Esophagus squamous epithelium (tissue), 5 donors: ENCODE results near the gene EFCAB6. TPM values are rescaled to one million over a fixed set of nuclear protein-coding genes. Genes with fewer than 3 reads are reported as not detected.

Source experiments
- DNase-seq: peaks from one replicate; lab custom pipeline; 2025; lab: John Stamatoyannopoulos, UW
- H3K27ac ChIP-seq, 4 donors: fragments of 200-600 bp; sonication (generic); one replicate each; pipeline ENCODE4 v1.5.1; 2016 to 2019; ENCODE audit warnings: mild to moderate bottlenecking in 1 of 4
- H3K27me3 ChIP-seq, 4 donors: fragments of 200-600 bp; sonication (generic); 1 replicate in 3 of 4; 2 replicates in 1 of 4; pipeline versions ENCODE4 v1.5.1 to v1.6.0; 2017 to 2021; ENCODE audit warnings: antibody characterized with exemption in 1 of 4
- H3K36me3 ChIP-seq, 3 donors: fragments of 200-600 bp; sonication (generic); one replicate each; pipeline ENCODE4 v1.5.1; 2016 to 2019
- H3K4me1 ChIP-seq, 3 donors: fragments of 200-600 bp; sonication (generic); one replicate each; pipeline ENCODE4 v1.5.1; 2017 to 2019
- H3K4me3 ChIP-seq, 4 donors: fragments of 200-600 bp; sonication (generic); 1 replicate in 3 of 4; 2 replicates in 1 of 4; pipeline ENCODE4 v1.5.1; 2016 to 2019; ENCODE audit warnings: mild to moderate bottlenecking in 2 of 4, moderate library complexity in 1 of 4
- H3K9me3 ChIP-seq, 3 donors: fragments of 200-600 bp; sonication (generic); one replicate each; pipeline ENCODE4 v1.5.1; 2016 to 2019
- CTCF ChIP-seq, 6 experiments: fragments of 450-650 bp in 4 of 6; fragments of 200-600 bp in 2 of 6; sonication (generic) in 2 of 6; IDR thresholded peaks; one replicate each; pipeline ENCODE4 v1.5.1; 2016 to 2019; ENCODE audit warnings: antibody characterized with exemption in 6 of 6, mild to moderate bottlenecking in 4 of 6, moderate library complexity in 4 of 6
- POLR2A ChIP-seq, 4 donors: fragments of 450-650 bp; IDR thresholded peaks; one replicate each; pipeline ENCODE4 v1.6.1; 2017; ENCODE audit warnings: antibody characterized with exemption in 4 of 4, mild to moderate bottlenecking in 4 of 4, moderate library complexity in 3 of 4
- WGBS, 2 donors: methylation state at CpG; one replicate each; pipeline ENCODE4 v1.1.5; 2018; 5-methylcytosine and 5-hydroxymethylcytosine counted together
- intact Hi-C: fragments of 100-400 bp; cut with DNase I; formaldehyde crosslinking; loops from one replicate; pipeline ENCODE4 v1.15.0; 2022
- total RNA-seq, 4 donors: library from RNA; depleted of rRNA; stranded (reverse); fragments of >200 nt; gene quantifications; one replicate each; pipeline ENCODE4 v1.1.0, GENCODE V29; 2016
- donor health status: DM: yes; HTN: yes; CAD: no.

EFCAB6 gene
- total RNA-seq, 4 donors from 2014 or later = 0.22 to 1.5 (median 0.90) TPM

- no peaks in the 10 kb centered on the region for H3K36me3 ChIP-seq
- H3K4me1 ChIP-seq = no peaks in the 10 kb centered on the region
- no peak for TF ChIP-seq POLR2A (IDR thresholded peaks at IDR 0.05)
- no peak for TF ChIP-seq CTCF (IDR thresholded peaks at IDR 0.05)
- H3K27me3 ChIP-seq = peaks cover 0 to 34% (median 0%) of the 10 kb centered on the region in 4 donors
- intact Hi-C loops = no loop called here
- no peaks in the 10 kb centered on the region for H3K9me3 ChIP-seq
- WGBS, 2 donors = 73 to 86% methylated on average over 7 to 14 of the region's 31 CpGs
- H3K4me3 ChIP-seq = no peak overlapping the region
- H3K27ac ChIP-seq = no peak overlapping the region
- no peak for DNase-seq
Measured at GRCh38 chr22:43514476-43515157, 297.5 kb downstream of the EFCAB6 start.

- Histone ChIP-seq H3K4me1 (no peaks in the 10 kb centered on the region), H3K4me3 (no peak overlapping the region), H3K27me3 (peaks cover 0 to 34% (median 0%) of the 10 kb centered on the region in 4 donors), H3K36me3 (no peaks in the 10 kb centered on the region), H3K9me3 (no peaks in the 10 kb centered on the region), H3K27ac (no peak overlapping the region)
- DNase-seq = no peak
- intact Hi-C loops = no loop called here
- no peak for TF ChIP-seq CTCF (IDR thresholded peaks at IDR 0.05)
- TF ChIP-seq POLR2A (IDR thresholded peaks at IDR 0.05) = no peak
- 80 to 84% methylated on average over 1 to 3 of the region's 8 CpGs for WGBS, 2 donors
Measured at GRCh38 chr22:43512279-43512678, 299.8 kb downstream of the EFCAB6 start.

GRCh38 chr22:43511276-43511910, 300.7 kb downstream of the EFCAB6 start:
- H3K4me1 ChIP-seq = no peaks in the 10 kb centered on the region
- peaks cover 0 to 26% (median 0%) of the 10 kb centered on the region in 4 donors for H3K27me3 ChIP-seq
- H3K9me3 ChIP-seq = no peaks in the 10 kb centered on the region
- DNase-seq = no peak
- no peak overlapping the region for H3K4me3 ChIP-seq
- H3K36me3 ChIP-seq = no peaks in the 10 kb centered on the region
- 36 to 42% methylated on average over 5 to 6 of the region's 16 CpGs for WGBS, 2 donors
- intact Hi-C loops = no loop called here
- TF ChIP-seq POLR2A (IDR thresholded peaks at IDR 0.05) (no peak), CTCF (IDR thresholded peaks at IDR 0.05) (no peak)
- no peak overlapping the region for H3K27ac ChIP-seq

GRCh38 chr22:43510281-43511070, 301.6 kb downstream of the EFCAB6 start:
- no peak overlapping the region for H3K27ac ChIP-seq
- H3K9me3 ChIP-seq = no peaks in the 10 kb centered on the region
- no peaks in the 10 kb centered on the region for H3K36me3 ChIP-seq
- TF ChIP-seq CTCF (IDR thresholded peaks at IDR 0.05) (no peak), POLR2A (IDR thresholded peaks at IDR 0.05) (no peak)
- peaks cover 0 to 18% (median 0%) of the 10 kb centered on the region in 4 donors for H3K27me3 ChIP-seq
- H3K4me1 ChIP-seq = no peaks in the 10 kb centered on the region
- DNase-seq = no peak
- 40 to 83% methylated on average over 1 to 2 of the region's 9 CpGs for WGBS, 2 donors
- intact Hi-C loops = no loop called here
- H3K4me3 ChIP-seq = no peak overlapping the region

GRCh38 chr22:43509337-43509736, 302.8 kb downstream of the EFCAB6 start:
- Histone ChIP-seq H3K4me1 (no peaks in the 10 kb centered on the region), H3K27me3 (peaks cover 0 to 7% (median 0%) of the 10 kb centered on the region in 4 donors), H3K9me3 (no peaks in the 10 kb centered on the region), H3K27ac (no peak overlapping the region), H3K4me3 (no peak overlapping the region), H3K36me3 (no peaks in the 10 kb centered on the region)
- DNase-seq = no peak
- intact Hi-C loops = no loop called here
- TF ChIP-seq POLR2A (IDR thresholded peaks at IDR 0.05) (no peak), CTCF (IDR thresholded peaks at IDR 0.05) (no peak)
- 84 to 87% methylated on average over 2 of the region's 2 CpGs for WGBS, 2 donors
